HG02588 (cell line): ENCODE results near the gene SAMD3.
"Not testable (repeated sequence)": the region's sequence is repeated elsewhere in the genome, so short reads cannot be mapped to it uniquely, and the experiment has no call there.

ENCODE experiments used
- ATAC-seq: cut with Tn5 transposase; IDR thresholded peaks from one replicate; pipeline ENCODE4 v1.9.1; 2021; ENCODE audit warnings: mild to moderate bottlenecking, moderate library complexity; ENCODE audit not compliant: unreplicated experiment

SAMD3 gene

GRCh38 chr6:130212215-130212874 lies 10.4 kb downstream of the SAMD3 start:
- ATAC-seq, result no peak

- ATAC-seq, result no peak
Observed at GRCh38 chr6:130211691-130212090, 11.1 kb downstream of the SAMD3 start.

GRCh38 chr6:130207979-130208649 lies 14.6 kb downstream of the SAMD3 start:
- no peak for ATAC-seq

- no peak for ATAC-seq
Observed at GRCh38 chr6:130206479-130206878, 16.3 kb downstream of the SAMD3 start.

- no peak for ATAC-seq
Observed at GRCh38 chr6:130204322-130204721, 18.4 kb downstream of the SAMD3 start.

- no peak for ATAC-seq
Observed at GRCh38 chr6:130203370-130203769, 19.4 kb downstream of the SAMD3 start.

- peak; percentile 86 for ATAC-seq
Observed at GRCh38 chr6:130202782-130203181, 20.0 kb downstream of the SAMD3 start.

GRCh38 chr6:130200020-130200419 lies 22.7 kb downstream of the SAMD3 start:
- no peak for ATAC-seq

- no peak for ATAC-seq
Observed at GRCh38 chr6:130198483-130199035, 24.2 kb downstream of the SAMD3 start.

GRCh38 chr6:130197816-130198482 lies 24.8 kb downstream of the SAMD3 start:
- not testable (repeated sequence) for ATAC-seq

- ATAC-seq, result not testable (repeated sequence)
Observed at GRCh38 chr6:130194434-130194833, 28.3 kb downstream of the SAMD3 start.

- ATAC-seq, result no peak
Observed at GRCh38 chr6:130190701-130191690, 31.8 kb downstream of the SAMD3 start.

GRCh38 chr6:130189531-130190397 lies 33.0 kb downstream of the SAMD3 start:
- ATAC-seq, result no peak

- ATAC-seq, result no peak
Observed at GRCh38 chr6:130188207-130188899, 34.4 kb downstream of the SAMD3 start.

- ATAC-seq, result no peak
Observed at GRCh38 chr6:130187335-130188206, 35.2 kb downstream of the SAMD3 start.

GRCh38 chr6:130185658-130186057 lies 37.1 kb downstream of the SAMD3 start:
- no peak for ATAC-seq

- ATAC-seq, result no peak
Observed at GRCh38 chr6:130183271-130184222, 39.2 kb downstream of the SAMD3 start.
